Fibroblast of mammary gland (primary cell): ENCODE results near the gene DPP7.
"Not testable (repeated sequence)": the region's sequence is repeated elsewhere in the genome, so short reads cannot be mapped to it uniquely, and the experiment has no call there.

Experiments used
- DNase-seq: peaks from one replicate; pipeline ENCODE4 v3.0.0-alpha.2; 2010; ENCODE audit warnings: low read depth
- H3K4me3 ChIP-seq: 2 replicates; pipeline ENCODE4 v1.5.1; 2011; ENCODE audit warnings: low read depth, mild to moderate bottlenecking, low read length, moderate library complexity; ENCODE audit not compliant: control insufficient read depth
- CTCF ChIP-seq: conservative IDR thresholded peaks from 2 replicates; pipeline ENCODE4 v1.5.1; 2011; ENCODE audit warnings: low read depth, low read length, inconsistent platforms; ENCODE audit not compliant: control insufficient read depth, insufficient read depth

The DPP7 gene

GRCh38 chr9:137066096-137066861 lies 48.3 kb downstream of the DPP7 start:
- no peak for DNase-seq
- no peak for TF ChIP-seq CTCF
- H3K4me3 ChIP-seq, result no peak overlapping the region

GRCh38 chr9:137065336-137065967 lies 49.1 kb downstream of the DPP7 start:
- TF ChIP-seq CTCF, result no peak
- no peak overlapping the region for H3K4me3 ChIP-seq
- DNase-seq, result no peak

GRCh38 chr9:137064880-137065164 lies 49.7 kb downstream of the DPP7 start:
- TF ChIP-seq CTCF, result no peak
- no peak for DNase-seq
- H3K4me3 ChIP-seq, result no peak overlapping the region

- peak; percentile 75 for TF ChIP-seq CTCF
- DNase-seq, result peak; percentile 40
- H3K4me3 ChIP-seq, result no peak overlapping the region
Observed at GRCh38 chr9:137064027-137064879, 50.3 kb downstream of the DPP7 start.

- no peak for TF ChIP-seq CTCF
- no peak overlapping the region for H3K4me3 ChIP-seq
- DNase-seq, result no peak
Observed at GRCh38 chr9:137063311-137064026, 51.1 kb downstream of the DPP7 start.

GRCh38 chr9:137062798-137063197 lies 51.7 kb downstream of the DPP7 start:
- not testable (repeated sequence) for H3K4me3 ChIP-seq, DNase-seq
